Spinal cord (tissue), 10 donors: ENCODE data around the gene ZER1. TPM values are rescaled to one million over a fixed set of nuclear protein-coding genes. Genes with fewer than 3 reads are reported as not detected.

Source experiments
- DNase-seq, 6 donors: peaks; one replicate each; pipeline versions ENCODE4 v3.0.0 to v3.0.0-alpha.2; 2013 to 2015; ENCODE audit warnings: low spot score in 6 of 6, low read depth in 4 of 6
- H3K27ac ChIP-seq: one replicate; pipeline ENCODE4 v1.5.1; 2013; ENCODE audit warnings: low read depth, low read length, control low read depth
- H3K27me3 ChIP-seq: one replicate; pipeline ENCODE4 v1.6.1; 2013; ENCODE audit warnings: low read length; ENCODE audit not compliant: control insufficient read depth, insufficient read depth
- H3K36me3 ChIP-seq: one replicate; pipeline ENCODE4 v1.6.1; 2013; ENCODE audit warnings: low read length; ENCODE audit not compliant: control insufficient read depth, insufficient read depth
- H3K4me1 ChIP-seq: one replicate; pipeline ENCODE4 v1.6.1; 2013; ENCODE audit warnings: low read length; ENCODE audit not compliant: control insufficient read depth, insufficient read depth
- H3K4me3 ChIP-seq: one replicate; pipeline ENCODE4 v1.5.1; 2013; ENCODE audit warnings: low read depth, low read length, control low read depth
- H3K9me3 ChIP-seq: one replicate; pipeline ENCODE4 v1.6.1; 2013; ENCODE audit warnings: low read length; ENCODE audit not compliant: control insufficient read depth, insufficient read depth
- WGBS: methylation state at CpG from one replicate; pipeline ENCODE4 v1.1.5; 2013; ENCODE audit warnings: missing lambda C conversion rate; ENCODE audit not compliant: insufficient coverage; 5-methylcytosine and 5-hydroxymethylcytosine counted together
- polyA plus RNA-seq, 2 donors: library from polyadenylated mRNA; unstranded; fragments of 120-200 nt; gene quantifications; one replicate each; pipeline ENCODE4 v1.2.1, GENCODE V29; 2013; ENCODE audit not compliant: insufficient read length in 2 of 2
- total RNA-seq, 2 donors: library from RNA; depleted of rRNA in 1 of 2; stranded (reverse); fragments of 120-200 nt in 1 of 2; fragments of >200 nt in 1 of 2; gene quantifications; one replicate each; pipeline versions ENCODE4 v1.2.3 to v1.2.4, GENCODE V29; 2013 to 2014
- donor health status: healthy.

ZER1 gene
- total and polyA plus RNA-seq, 4 donors, result 23.1 to 55.3 (median 42.8) TPM

DNA sequence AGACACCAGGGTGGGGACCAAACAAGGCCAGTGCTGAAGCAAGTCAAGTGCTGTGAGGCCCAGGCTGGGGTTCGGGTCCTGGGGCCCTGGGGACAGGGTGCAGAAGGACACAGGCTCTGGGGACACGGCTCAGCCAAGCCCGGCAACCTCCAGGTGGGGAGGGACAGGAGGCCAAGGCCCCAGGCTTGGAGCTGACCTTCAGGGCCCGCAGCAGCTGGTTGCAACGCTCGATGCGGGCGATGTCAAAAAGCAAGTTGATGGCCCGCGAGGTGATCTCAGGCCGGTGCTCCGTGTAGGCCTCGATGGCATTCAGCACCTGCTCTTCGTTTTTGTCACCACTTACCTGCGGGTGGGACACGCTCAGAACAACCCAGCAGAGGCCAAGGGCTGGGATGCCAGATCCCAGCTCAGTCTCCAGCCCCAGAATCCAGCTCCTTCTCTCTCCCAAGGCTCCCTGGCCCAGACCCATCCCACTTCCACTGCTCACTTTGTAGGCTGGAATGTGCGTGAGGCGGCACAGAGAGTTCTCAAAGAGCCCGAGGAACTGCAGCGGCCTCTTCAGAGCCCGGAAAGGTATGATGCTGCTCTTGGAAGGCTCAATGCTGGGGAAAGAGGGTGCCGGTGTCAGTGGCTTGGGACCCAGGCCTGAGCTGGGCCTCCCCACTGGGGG lies 20.7 kb downstream of the ZER1 start:
- DNase-seq, result no peak
- Histone ChIP-seq H3K4me3 (no peak overlapping the region), H3K27me3 (no peaks in the 10 kb centered on the region), H3K9me3 (no peaks in the 10 kb centered on the region), H3K4me1 (no peaks in the 10 kb centered on the region), H3K36me3 (peaks cover 79% of the 10 kb centered on the region), H3K27ac (no peak overlapping the region)
- WGBS, result 96% methylated on average over 18 of the region's 22 CpGs

GRCh38 chr9:128747241-128747640 lies 24.5 kb downstream of the ZER1 start:
- H3K36me3 ChIP-seq, result peaks cover 65% of the 10 kb centered on the region
- no peak overlapping the region for H3K4me3 ChIP-seq
- no peaks in the 10 kb centered on the region for H3K9me3 ChIP-seq
- H3K27ac ChIP-seq, result no peak overlapping the region
- no peaks in the 10 kb centered on the region for H3K27me3 ChIP-seq
- no CpG with 5 or more reads among the region's 1 CpG for WGBS
- no peak for DNase-seq
- H3K4me1 ChIP-seq, result no peaks in the 10 kb centered on the region

DNA sequence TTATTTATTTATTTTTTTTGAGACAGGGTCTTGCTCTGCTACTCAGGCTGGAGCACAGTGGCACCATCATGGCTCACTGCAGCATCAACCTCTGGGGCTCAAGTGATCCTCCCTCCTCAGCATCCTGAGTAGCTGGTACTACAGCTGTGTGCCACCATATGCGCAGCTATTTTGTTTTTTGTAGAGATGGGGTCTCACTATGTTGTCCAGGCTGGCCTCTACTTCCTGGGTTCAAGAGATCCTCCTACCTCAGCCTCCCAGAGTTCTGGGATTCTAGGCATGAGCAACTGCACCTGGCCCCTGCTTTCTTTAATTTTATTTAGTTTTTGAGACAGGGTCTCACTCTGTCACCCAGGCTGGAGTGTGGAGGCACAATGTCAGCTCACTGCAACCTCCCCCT lies 28.3 kb downstream of the ZER1 start:
- peaks cover 72% of the 10 kb centered on the region for H3K36me3 ChIP-seq

DNA sequence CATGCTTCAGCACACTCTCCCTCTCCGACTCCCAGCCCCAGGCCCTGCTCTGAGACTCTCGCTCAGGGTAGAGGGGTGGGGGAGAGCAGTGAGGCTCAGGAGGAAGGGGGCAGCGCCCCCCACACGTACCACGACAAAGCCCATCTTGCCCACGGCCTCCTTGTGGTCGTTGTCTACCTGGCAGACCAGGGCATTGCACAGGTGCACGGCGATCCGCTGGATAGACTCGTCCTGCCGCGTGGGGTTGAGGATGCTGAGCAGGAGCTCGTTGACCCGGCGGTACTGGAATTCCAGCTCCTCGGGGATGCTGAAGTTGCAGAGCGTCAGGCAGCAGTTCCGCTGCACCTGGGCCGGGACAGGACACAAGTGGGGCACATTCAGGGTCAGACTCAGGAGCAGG lies 29.3 kb downstream of the ZER1 start:
- H3K4me1 ChIP-seq, result no peaks in the 10 kb centered on the region
- no peak for DNase-seq
- no peaks in the 10 kb centered on the region for H3K27me3 ChIP-seq
- H3K36me3 ChIP-seq, result peaks cover 63% of the 10 kb centered on the region
- H3K27ac ChIP-seq, result no peak overlapping the region
- 90% methylated on average over 19 of the region's 20 CpGs for WGBS
- H3K9me3 ChIP-seq, result no peaks in the 10 kb centered on the region
- H3K4me3 ChIP-seq, result no peak overlapping the region

More for the DNA sequence above, 28.3 kb downstream of the ZER1 start:
- no peaks in the 10 kb centered on the region for H3K27me3 ChIP-seq
- H3K27ac ChIP-seq, result no peak overlapping the region
- H3K4me3 ChIP-seq, result no peak overlapping the region
- whole genome bisulfite sequencing, result no CpG with 5 or more reads among the region's 1 CpG
- no peaks in the 10 kb centered on the region for H3K9me3 ChIP-seq
- DNase-seq, result no peak
- H3K4me1 ChIP-seq, result no peaks in the 10 kb centered on the region

- Histone ChIP-seq H3K27me3 (no peaks in the 10 kb centered on the region), H3K4me3 (no peak overlapping the region), H3K9me3 (no peaks in the 10 kb centered on the region), H3K4me1 (peaks cover 15% of the 10 kb centered on the region), H3K36me3 (peaks cover 66% of the 10 kb centered on the region), H3K27ac (no peak overlapping the region)
- peak in 2 of 6 donors; percentile 63 to 64 for DNase-seq
- 78% methylated on average over 1 of the region's 2 CpGs for WGBS
These were observed 36.4 kb downstream of the ZER1 start for GRCh38 chr9:128735373-128735772.

DNA sequence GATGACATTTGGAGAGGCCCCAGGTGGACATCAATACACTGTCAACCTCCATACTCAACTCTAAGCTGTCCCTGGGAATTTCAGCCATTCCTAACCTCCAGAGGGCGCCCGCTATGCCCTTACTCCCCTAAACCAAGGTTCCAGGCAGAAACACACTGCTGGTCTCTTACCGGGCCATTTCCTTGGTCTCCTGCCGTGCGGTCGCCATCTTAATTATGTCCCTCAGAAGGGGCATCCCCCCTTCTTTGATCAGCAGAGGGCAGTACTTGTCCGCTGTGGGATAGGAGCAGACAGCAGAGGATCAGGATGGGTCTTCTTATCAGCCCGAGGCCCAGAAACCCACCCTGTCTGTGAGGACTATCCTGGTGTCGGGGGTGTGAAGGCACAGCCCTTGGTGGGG lies 38.5 kb downstream of the ZER1 start:
- Histone ChIP-seq H3K36me3 (peaks cover 64% of the 10 kb centered on the region), H3K4me3 (peak overlapping the region; percentile 16), H3K4me1 (peaks cover 27% of the 10 kb centered on the region), H3K27me3 (no peaks in the 10 kb centered on the region), H3K27ac (peak overlapping the region; percentile 61), H3K9me3 (no peaks in the 10 kb centered on the region)
- DNase-seq, result peak in 5 of 6 donors; percentile 39 to 86 (median 49)
- WGBS, result 9% methylated on average over 8 of the region's 9 CpGs

DNA sequence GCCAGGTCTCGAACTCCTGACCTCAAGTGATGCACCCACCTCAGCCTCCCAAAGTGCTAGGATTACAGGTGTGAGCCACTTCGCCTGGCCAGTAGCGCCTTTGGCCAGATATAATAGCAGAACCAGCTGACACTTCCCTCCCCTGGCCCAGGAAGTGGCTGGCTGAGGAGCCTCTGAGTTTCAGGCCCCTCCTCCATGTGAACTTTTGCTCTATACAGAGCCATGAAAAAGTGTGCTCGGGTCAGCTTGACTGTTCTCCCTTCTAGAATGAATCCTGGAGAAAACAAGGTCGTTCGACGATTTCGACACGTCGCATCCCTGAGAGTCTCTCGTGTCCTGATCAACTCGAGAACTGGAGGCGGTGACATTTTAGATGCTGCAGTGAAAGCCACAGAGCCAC lies 39.2 kb downstream of the ZER1 start:
- 97% methylated on average over 13 of the region's 13 CpGs for WGBS
- DNase-seq, result no peak

GRCh38 chr9:128731691-128732090 lies 40.0 kb downstream of the ZER1 start:
- peaks cover 63% of the 10 kb centered on the region for H3K36me3 ChIP-seq
- no peaks in the 10 kb centered on the region for H3K9me3 ChIP-seq
- 89% methylated on average over 8 of the region's 9 CpGs for WGBS
- peaks cover 27% of the 10 kb centered on the region for H3K4me1 ChIP-seq
- H3K27ac ChIP-seq, result no peak overlapping the region
- no peak overlapping the region for H3K4me3 ChIP-seq
- no peaks in the 10 kb centered on the region for H3K27me3 ChIP-seq
- DNase-seq, result no peak

More for the DNA sequence above, 39.2 kb downstream of the ZER1 start:
- H3K27ac ChIP-seq, result no peak overlapping the region
- H3K9me3 ChIP-seq, result no peaks in the 10 kb centered on the region
- no peak overlapping the region for H3K4me3 ChIP-seq
- peaks cover 27% of the 10 kb centered on the region for H3K4me1 ChIP-seq
- no peaks in the 10 kb centered on the region for H3K27me3 ChIP-seq
- H3K36me3 ChIP-seq, result peaks cover 68% of the 10 kb centered on the region

DNA sequence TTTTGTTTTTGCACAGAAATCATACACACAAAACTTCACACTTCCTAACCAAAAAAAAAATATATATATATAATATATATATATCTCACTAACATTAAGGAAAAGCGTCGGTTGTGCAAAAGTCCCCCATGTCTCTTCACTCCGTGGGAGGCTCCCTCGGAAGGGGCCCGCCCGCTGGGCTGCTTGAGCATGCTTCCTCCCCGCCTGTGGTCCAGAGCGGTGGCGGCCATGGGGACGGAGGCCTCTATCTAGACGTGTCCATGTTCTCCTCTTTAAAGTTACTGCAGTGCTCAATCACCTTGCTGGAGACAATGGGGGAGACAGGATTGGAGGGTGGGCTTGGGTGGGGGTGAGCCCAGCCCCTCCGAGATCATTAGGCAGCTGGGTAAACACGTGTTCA lies 40.6 kb downstream of the ZER1 start:
- Histone ChIP-seq H3K9me3 (no peaks in the 10 kb centered on the region), H3K4me3 (no peak overlapping the region), H3K27ac (no peak overlapping the region), H3K4me1 (peaks cover 27% of the 10 kb centered on the region), H3K36me3 (peaks cover 61% of the 10 kb centered on the region), H3K27me3 (no peaks in the 10 kb centered on the region)
- 83% methylated on average over 6 of the region's 13 CpGs for WGBS
- DNase-seq, result no peak

GRCh38 chr9:128729766-128730517 lies 41.8 kb downstream of the ZER1 start:
- 85% methylated on average over 24 of the region's 27 CpGs for WGBS
- no peak overlapping the region for H3K4me3 ChIP-seq
- peaks cover 56% of the 10 kb centered on the region for H3K36me3 ChIP-seq
- peak in 1 of 6 donors; percentile 10 for DNase-seq
- peaks cover 21% of the 10 kb centered on the region for H3K4me1 ChIP-seq
- H3K9me3 ChIP-seq, result no peaks in the 10 kb centered on the region
- no peak overlapping the region for H3K27ac ChIP-seq
- no peaks in the 10 kb centered on the region for H3K27me3 ChIP-seq
